Calu3 (cell line): Measurements from ENCODE around the gene MYLIP. TPM values are rescaled to one million over a fixed set of nuclear protein-coding genes. Genes with fewer than 3 reads are reported as not detected.

ENCODE experiments used
- BruUV-seq: library from RNA; stranded (reverse); fragments of 400-500 nt; replicated peaks from 2 replicates; lab custom pipeline; 2021; lab: Mats Ljungman, UMichigan
- CTCF ChIA-PET: fragments of 300-600 bp; sonication (Branson Sonifier 250); formaldehyde crosslinking; loops from one replicate; lab custom pipeline; 2022; ENCODE audit warnings: antibody characterized with exemption; lab: Charles Lee
- DNase-seq: peaks from one replicate; pipeline ENCODE4 v3.0.0; 2022
- H3K27ac Mint-ChIP-seq: one replicate; pipeline ENCODE4 v1.8.0; 2022; ENCODE audit warnings: mixed read lengths; ENCODE audit not compliant: unreplicated experiment
- H3K27me3 Mint-ChIP-seq: one replicate; pipeline ENCODE4 v1.8.0; 2022; ENCODE audit warnings: mixed read lengths; ENCODE audit not compliant: unreplicated experiment
- H3K36me3 Mint-ChIP-seq: one replicate; pipeline ENCODE4 v1.8.0; 2022; ENCODE audit warnings: mild to moderate bottlenecking, moderate library complexity, mixed read lengths; ENCODE audit not compliant: insufficient read depth, unreplicated experiment
- H3K4me1 Mint-ChIP-seq: one replicate; pipeline ENCODE4 v1.8.0; 2022; ENCODE audit warnings: mild to moderate bottlenecking, low read depth, mixed read lengths; ENCODE audit not compliant: unreplicated experiment
- H3K4me3 Mint-ChIP-seq: one replicate; pipeline ENCODE4 v1.8.0; 2022; ENCODE audit warnings: mild to moderate bottlenecking, low read depth, moderate library complexity, mixed read lengths; ENCODE audit not compliant: unreplicated experiment
- H3K9me3 Mint-ChIP-seq: one replicate; pipeline ENCODE4 v1.8.0; 2022; ENCODE audit warnings: low read depth, mixed read lengths; ENCODE audit not compliant: unreplicated experiment
- intact Hi-C: fragments of 100-400 bp; cut with micrococcal nuclease; formaldehyde crosslinking; loops from one replicate; pipeline ENCODE4 v1.10.0; 2022; ENCODE audit not compliant: unreplicated experiment
- total RNA-seq: library from RNA; stranded (reverse); gene quantifications from 2 replicates; pipeline ENCODE4 v1.2.3, GENCODE V29; 2022
- TF ChIP-seq, protein P1 (sequence below): fragments of 200-600 bp; IDR thresholded peaks from one replicate; pipeline ENCODE4 v1.8.0; 2022; ENCODE audit warnings: antibody characterized with exemption; ENCODE audit not compliant: unreplicated experiment

Gene MYLIP
- total RNA-seq, 1 experiment from 2014 or later, result 8.1 TPM

DNA sequence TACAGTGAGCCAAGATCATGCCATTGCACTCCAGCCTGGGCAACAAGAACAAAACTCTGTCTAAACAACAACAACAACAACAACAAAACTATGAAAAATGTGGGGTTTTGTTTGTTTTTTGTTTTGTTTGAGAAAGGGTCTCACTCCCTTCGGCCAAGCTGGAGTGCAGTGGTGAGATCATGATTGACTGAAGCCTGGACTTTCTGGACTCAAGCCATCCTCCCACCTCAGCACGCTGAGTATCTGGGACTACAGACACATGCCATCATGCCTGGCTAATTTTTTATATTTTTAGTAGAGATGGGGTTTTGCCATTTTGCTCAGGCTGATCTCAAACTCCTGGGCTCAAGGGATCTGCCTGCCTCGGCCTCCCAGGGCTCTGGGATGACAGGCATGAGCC is 2.8 kb upstream of the MYLIP start:
- no TSS peak for BruUV-seq
- Mint-ChIP-seq H3K27me3 (peaks cover 45% of the 10 kb centered on the region), H3K4me1 (no peaks in the 10 kb centered on the region), H3K9me3 (no peaks in the 10 kb centered on the region), H3K27ac (no peak overlapping the region), H3K36me3 (peaks cover 31% of the 10 kb centered on the region), H3K4me3 (no peak overlapping the region)
- CTCF ChIA-PET, result no interaction called here
- DNase-seq, result no peak
- intact Hi-C loops, result no loop called here
- TF ChIP-seq, protein P1, sequence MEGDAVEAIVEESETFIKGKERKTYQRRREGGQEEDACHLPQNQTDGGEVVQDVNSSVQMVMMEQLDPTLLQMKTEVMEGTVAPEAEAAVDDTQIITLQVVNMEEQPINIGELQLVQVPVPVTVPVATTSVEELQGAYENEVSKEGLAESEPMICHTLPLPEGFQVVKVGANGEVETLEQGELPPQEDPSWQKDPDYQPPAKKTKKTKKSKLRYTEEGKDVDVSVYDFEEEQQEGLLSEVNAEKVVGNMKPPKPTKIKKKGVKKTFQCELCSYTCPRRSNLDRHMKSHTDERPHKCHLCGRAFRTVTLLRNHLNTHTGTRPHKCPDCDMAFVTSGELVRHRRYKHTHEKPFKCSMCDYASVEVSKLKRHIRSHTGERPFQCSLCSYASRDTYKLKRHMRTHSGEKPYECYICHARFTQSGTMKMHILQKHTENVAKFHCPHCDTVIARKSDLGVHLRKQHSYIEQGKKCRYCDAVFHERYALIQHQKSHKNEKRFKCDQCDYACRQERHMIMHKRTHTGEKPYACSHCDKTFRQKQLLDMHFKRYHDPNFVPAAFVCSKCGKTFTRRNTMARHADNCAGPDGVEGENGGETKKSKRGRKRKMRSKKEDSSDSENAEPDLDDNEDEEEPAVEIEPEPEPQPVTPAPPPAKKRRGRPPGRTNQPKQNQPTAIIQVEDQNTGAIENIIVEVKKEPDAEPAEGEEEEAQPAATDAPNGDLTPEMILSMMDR, result no peak

DNA sequence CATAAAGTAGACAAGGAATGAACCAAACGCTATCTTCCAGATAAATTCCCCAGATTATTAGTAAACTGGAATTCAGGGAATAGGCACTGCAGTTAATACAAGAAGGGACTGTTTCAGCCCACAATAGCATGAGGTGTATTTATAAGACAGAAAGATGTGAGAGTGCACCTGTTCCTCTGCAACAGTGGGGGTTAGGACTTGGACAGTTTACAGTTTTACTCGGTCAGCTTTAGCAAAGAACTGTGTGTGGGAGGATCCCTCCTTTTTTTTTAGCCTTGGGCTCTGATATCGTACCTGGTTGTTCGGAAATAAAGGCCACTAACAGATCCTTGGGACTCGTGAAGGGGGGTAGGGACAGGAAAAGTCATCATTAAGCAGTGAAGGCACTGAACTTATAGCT is 2.0 kb upstream of the MYLIP start:
- peaks cover 37% of the 10 kb centered on the region for H3K27me3 Mint-ChIP-seq
- TF ChIP-seq, protein P1, result no peak
- DNase-seq, result no peak
- H3K4me1 Mint-ChIP-seq, result no peaks in the 10 kb centered on the region
- no TSS peak for BruUV-seq
- H3K27ac Mint-ChIP-seq, result no peak overlapping the region
- H3K9me3 Mint-ChIP-seq, result no peaks in the 10 kb centered on the region
- H3K36me3 Mint-ChIP-seq, result peaks cover 31% of the 10 kb centered on the region
- H3K4me3 Mint-ChIP-seq, result no peak overlapping the region
- intact Hi-C loops, result no loop called here
- CTCF ChIA-PET, result no interaction called here

DNA sequence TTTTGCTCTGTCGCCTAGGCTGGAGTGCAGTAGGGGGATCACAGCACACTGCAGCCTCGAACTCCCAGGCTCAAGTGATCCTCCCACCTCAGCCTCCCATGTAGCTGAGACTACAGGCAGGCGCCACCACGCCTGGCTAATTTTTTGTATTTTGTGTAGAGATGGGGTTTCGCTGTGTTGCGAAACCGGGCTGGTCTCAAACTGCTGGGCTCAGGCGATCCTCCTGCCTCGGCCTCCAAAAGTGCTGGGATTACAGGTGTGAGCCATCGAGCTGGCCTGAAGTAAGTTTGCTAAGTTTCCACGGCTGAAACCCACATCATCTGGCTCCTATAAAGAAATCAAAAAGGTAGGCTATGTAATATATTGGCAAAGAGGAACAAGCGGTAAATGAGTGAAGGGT is 1.4 kb upstream of the MYLIP start:
- Mint-ChIP-seq H3K4me1 (no peaks in the 10 kb centered on the region), H3K36me3 (peaks cover 31% of the 10 kb centered on the region), H3K27me3 (peaks cover 31% of the 10 kb centered on the region), H3K27ac (no peak overlapping the region), H3K4me3 (peak overlapping the region; percentile 17), H3K9me3 (no peaks in the 10 kb centered on the region)
- CTCF ChIA-PET, result no interaction called here
- TF ChIP-seq, protein P1, result no peak
- no TSS peak for BruUV-seq
- intact Hi-C loops, result no loop called here
- DNase-seq, result no peak

DNA sequence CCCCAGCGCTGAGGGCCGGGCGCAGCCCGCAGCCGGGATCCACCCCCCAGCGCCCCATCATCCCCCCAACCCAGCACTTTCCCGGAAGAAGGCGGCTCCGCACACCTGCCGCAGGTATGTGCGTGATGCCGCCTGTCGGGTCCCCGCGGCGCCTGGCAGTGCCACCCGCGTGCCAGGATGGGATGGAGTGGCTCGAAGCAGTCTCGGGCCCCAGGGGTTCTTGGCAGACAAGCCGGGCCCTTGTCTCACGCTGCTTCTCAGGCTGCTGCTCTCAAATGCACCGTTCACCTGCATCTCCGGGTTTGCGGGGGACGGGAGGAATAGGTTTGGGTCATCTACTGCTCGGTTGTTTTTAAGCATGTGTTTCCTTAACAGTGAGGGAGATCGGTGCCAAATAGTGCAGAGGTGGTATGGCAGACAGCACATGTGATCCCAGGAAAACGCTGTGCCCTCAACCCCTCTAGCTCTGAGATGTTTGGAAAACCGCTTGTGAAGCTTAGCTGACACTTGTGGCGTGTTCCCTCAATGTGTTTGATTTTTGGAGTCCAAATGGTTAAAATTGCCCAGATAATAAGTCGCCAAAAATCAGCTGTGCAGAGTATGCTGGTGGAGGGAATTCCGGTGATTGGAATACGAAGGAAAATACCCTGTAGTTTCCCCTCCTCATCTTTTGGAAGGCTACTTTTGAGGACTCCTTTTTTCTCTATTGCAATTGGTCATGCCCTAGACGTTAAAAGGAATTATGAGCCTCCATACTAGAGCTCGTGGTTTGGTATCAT is 926 bp downstream of the MYLIP start:
- H3K27me3 Mint-ChIP-seq, result peaks cover 15% of the 10 kb centered on the region
- peaks cover 31% of the 10 kb centered on the region for H3K36me3 Mint-ChIP-seq
- H3K4me1 Mint-ChIP-seq, result no peaks in the 10 kb centered on the region
- BruUV-seq, result no TSS peak
- peak overlapping the region; percentile 90 for H3K4me3 Mint-ChIP-seq
- intact Hi-C loops, result loop anchor here (2.0 to 5.0 kb wide), 3 partner anchors 37 to 439 kb away; no protein-coding TSS in a partner anchor
- TF ChIP-seq, protein P1, result no peak
- no peak overlapping the region for H3K27ac Mint-ChIP-seq
- peak; percentile 15 for DNase-seq
- CTCF ChIA-PET, result no interaction called here
- H3K9me3 Mint-ChIP-seq, result no peaks in the 10 kb centered on the region
